NB4 (cell line): ENCODE data around the gene PDIA5.
A peak's percentile ranks its signal among the peaks of the same experiment; 100 is the strongest.

Experiments used
- DNase-seq: peaks from one replicate; pipeline ENCODE4 v3.0.0; 2010; ENCODE audit warnings: low read depth
- H3K4me3 ChIP-seq: one replicate; pipeline ENCODE4 v1.5.1; 2011; ENCODE audit warnings: mild to moderate bottlenecking, low read depth, low read length, moderate library complexity
- MYC ChIP-seq: IDR thresholded peaks from 2 replicates; pipeline ENCODE4 v1.6.1; 2011; ENCODE audit warnings: low read depth, low read length
- POLR2A ChIP-seq: IDR thresholded peaks from 2 replicates; pipeline ENCODE4 v1.6.1; 2011; ENCODE audit warnings: mild to moderate bottlenecking; ENCODE audit not compliant: insufficient read length; ENCODE audit errors: extremely low read depth
- TF ChIP-seq, protein P1 (sequence below): IDR thresholded peaks from 2 replicates; pipeline ENCODE4 v1.6.1; 2011; ENCODE audit warnings: low read depth, low read length
- TF ChIP-seq, protein P2 (sequence below): IDR thresholded peaks from one replicate; pipeline ENCODE4 v1.5.1; 2012; ENCODE audit warnings: low read depth, low read length

Gene PDIA5

DNA sequence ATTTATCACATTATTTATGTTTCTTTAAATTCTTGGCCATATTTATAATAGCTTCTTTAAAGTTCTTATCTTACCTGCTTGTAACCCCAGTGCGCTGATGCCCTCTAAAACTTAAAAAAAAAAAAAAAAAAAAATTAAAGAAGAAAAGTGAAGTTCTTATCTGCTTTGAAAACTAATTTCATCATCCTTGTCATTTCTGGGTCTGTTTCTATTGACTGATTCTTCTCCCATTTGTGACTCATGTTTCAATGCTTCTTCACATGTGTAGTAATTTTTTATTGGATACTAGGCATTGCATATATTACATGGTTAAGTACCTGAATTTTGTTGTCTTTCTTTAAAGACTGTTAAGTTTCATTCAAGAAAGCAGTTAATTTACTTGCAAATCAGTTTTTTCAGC lies 131.5 kb downstream of the PDIA5 start:
- TF ChIP-seq, protein P1, sequence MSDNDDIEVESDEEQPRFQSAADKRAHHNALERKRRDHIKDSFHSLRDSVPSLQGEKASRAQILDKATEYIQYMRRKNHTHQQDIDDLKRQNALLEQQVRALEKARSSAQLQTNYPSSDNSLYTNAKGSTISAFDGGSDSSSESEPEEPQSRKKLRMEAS = no peak
- TF ChIP-seq POLR2A (no peak), MYC (no peak)
- TF ChIP-seq, protein P2, sequence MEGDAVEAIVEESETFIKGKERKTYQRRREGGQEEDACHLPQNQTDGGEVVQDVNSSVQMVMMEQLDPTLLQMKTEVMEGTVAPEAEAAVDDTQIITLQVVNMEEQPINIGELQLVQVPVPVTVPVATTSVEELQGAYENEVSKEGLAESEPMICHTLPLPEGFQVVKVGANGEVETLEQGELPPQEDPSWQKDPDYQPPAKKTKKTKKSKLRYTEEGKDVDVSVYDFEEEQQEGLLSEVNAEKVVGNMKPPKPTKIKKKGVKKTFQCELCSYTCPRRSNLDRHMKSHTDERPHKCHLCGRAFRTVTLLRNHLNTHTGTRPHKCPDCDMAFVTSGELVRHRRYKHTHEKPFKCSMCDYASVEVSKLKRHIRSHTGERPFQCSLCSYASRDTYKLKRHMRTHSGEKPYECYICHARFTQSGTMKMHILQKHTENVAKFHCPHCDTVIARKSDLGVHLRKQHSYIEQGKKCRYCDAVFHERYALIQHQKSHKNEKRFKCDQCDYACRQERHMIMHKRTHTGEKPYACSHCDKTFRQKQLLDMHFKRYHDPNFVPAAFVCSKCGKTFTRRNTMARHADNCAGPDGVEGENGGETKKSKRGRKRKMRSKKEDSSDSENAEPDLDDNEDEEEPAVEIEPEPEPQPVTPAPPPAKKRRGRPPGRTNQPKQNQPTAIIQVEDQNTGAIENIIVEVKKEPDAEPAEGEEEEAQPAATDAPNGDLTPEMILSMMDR = no peak
- no peak overlapping the region for H3K4me3 ChIP-seq
- DNase-seq = no peak

DNA sequence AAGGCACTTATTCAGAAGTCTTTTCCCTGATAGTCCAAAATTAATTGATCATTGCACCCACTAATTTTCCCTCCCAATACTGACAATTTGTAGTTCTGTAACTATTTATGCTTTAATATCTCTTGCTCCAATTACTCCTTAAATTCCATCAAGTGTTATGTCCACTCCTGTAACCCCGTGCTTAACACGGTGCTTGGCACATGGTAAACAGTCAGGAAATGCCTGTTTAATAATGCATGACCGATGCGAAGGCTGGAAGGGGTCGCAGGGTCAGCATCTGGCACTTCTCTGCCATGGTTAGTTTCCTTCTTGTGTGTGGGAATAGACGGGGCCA lies 134.4 kb downstream of the PDIA5 start:
- DNase-seq = no peak
- TF ChIP-seq, protein P1 = no peak
- TF ChIP-seq, protein P2 = no peak
- TF ChIP-seq MYC = no peak; the same call in 1 of the 2 replicates
- no peak for TF ChIP-seq POLR2A
- peak overlapping the region; percentile 95 for H3K4me3 ChIP-seq

DNA sequence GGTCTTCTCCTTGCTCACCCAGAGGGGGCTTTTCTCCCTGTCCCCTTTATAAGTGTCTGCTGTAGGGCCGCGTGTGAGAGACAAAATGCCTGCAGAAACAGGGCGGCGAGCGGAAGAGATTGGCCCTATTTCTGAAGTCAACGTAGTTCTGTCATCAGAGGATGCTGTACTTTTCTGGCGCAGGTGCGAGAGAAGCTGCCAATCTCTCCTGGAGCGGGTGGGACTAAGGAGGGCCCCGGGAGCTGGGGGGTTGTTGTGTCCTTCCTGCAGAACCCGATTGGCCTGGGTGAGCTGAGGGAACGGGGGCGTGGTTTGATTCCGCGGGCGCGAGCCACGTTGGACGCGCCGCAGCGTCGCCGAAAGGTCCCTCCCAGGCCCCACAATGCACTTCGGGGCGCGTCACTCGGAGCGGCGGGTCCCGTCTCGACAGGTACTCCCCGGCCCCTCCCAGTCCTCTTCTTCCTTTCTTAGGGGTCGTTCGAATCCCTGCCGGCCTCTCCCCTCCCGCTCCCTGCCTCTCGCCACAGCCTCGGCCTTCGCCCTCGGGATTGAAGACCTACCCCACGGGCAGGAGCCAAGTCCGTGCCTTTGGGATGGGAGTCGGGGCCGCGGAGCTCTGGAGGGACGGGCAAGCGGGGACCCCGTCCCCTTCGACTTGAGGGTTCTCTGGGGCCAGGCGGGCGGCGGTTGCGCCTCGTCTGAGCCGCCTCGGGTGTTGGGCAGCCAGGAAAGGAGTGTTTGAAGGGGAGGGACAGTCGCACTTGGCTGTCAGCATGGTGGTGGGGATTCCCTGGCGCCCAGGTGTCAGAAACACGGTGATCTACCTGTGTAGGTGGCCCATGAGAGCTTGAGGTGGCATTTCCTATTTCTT lies 135.0 kb downstream of the PDIA5 start, which contains the start of gene SEC22A:
TSS of gene SEC22A (plus strand) at position 387 of the 871 bp plus-strand sequence. CDS start 7,275 bp downstream, outside the sequence.
- TF ChIP-seq, protein P1 = peak; percentile 49; the same call in 1 of the 2 replicates
- TF ChIP-seq POLR2A (peak; percentile 86), MYC (peak; percentile 36; the same call in 1 of the 2 replicates)
- TF ChIP-seq, protein P2 = no peak
- DNase-seq = peak; percentile 95
- H3K4me3 ChIP-seq = peak within 1 kb of the TSS; percentile 95

DNA sequence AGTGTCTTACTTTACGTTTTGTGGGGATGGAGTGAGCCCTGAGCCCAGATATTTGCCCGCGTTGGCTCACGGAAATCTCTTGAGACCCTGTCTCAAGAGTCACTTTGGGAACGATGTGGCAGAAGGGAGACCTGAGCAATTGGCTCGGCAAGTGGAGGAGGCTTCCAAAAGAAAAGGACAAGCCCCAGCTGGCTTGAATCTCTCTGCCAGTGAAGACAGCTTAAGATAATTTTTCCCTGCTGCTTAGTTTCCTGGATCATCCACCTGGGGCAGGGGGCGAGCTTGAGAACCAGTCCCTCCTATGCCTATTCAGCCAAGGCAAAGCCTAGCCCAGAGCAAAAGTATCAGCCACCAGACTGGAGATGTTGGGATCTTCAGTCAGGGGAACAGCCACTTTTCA lies 135.6 kb downstream of the PDIA5 start:
- peak; percentile 22 for DNase-seq
- peak overlapping the region; percentile 95 for H3K4me3 ChIP-seq
- TF ChIP-seq, protein P1 = no peak
- TF ChIP-seq, protein P2 = no peak
